ENCODE measurements around the gene MAPK10.

DNA sequence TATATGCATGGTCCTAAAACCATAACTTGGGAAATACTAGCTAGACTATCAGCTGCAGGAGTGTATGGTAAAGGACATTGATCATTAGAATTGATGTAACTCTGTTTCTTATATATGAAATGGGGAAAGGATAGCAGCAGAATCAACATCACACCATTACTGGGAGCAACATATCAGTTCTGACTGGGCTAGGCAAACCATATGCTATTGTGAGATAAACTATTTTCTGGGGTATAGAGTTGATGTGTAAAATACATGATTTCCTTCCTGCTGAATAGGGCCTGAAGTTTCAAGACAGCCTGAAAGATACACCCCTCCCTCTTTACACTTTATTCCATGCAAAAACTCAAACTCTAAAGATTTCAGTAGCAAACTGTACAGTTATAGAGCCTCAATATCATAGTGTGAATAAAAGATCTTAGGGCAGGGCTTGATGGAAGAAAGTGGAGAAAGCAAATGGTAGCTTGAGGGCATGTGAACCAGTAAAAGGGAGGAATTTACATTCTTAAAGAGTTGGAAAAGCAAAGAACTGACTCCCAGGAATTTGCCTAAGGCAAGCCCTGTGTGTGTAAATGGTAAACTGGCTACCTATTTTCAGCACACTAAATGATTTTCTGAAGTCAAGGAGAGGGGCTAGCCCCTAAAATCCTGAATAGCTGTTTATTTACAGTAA, 404.1 kb downstream of the MAPK10 start:
- TF ChIP-seq, protein P1, sequence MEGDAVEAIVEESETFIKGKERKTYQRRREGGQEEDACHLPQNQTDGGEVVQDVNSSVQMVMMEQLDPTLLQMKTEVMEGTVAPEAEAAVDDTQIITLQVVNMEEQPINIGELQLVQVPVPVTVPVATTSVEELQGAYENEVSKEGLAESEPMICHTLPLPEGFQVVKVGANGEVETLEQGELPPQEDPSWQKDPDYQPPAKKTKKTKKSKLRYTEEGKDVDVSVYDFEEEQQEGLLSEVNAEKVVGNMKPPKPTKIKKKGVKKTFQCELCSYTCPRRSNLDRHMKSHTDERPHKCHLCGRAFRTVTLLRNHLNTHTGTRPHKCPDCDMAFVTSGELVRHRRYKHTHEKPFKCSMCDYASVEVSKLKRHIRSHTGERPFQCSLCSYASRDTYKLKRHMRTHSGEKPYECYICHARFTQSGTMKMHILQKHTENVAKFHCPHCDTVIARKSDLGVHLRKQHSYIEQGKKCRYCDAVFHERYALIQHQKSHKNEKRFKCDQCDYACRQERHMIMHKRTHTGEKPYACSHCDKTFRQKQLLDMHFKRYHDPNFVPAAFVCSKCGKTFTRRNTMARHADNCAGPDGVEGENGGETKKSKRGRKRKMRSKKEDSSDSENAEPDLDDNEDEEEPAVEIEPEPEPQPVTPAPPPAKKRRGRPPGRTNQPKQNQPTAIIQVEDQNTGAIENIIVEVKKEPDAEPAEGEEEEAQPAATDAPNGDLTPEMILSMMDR (IDR thresholded peaks at IDR 0.05; ENCODE audit: poor library complexity) = no peak
- TF ChIP-seq EZH2phosphoT487 (IDR thresholded peaks at IDR 0.05; ENCODE audit: low read depth, severe bottlenecking, unreplicated experiment) = no peak
- TF ChIP-seq EZH2 (IDR thresholded peaks at IDR 0.05; ENCODE audit: borderline replicate concordance) = no peak

Measured in hepatocyte (in vitro differentiated cells).